Stimulated activated CD8-positive, alpha-beta memory T cell treated with anti-CD3 and anti-CD28 coated beads, Interleukin-12 subunit alpha, Interleukin-12 subunit beta, amount 100 ng/mL, for 24 hours (primary cell): ENCODE results near the gene CCDC112.
"Not testable (repeated sequence)": the region's sequence is repeated elsewhere in the genome, so short reads cannot be mapped to it uniquely, and the experiment has no call there.

Experiments used
- DNase-seq: peaks from one replicate; pipeline ENCODE4 v3.0.0-alpha.2; 2020; ENCODE audit errors: extremely low read depth

CCDC112 gene

GRCh38 chr5:115262011-115262320, 34.5 kb downstream of the CCDC112 start:
- no peak for DNase-seq

GRCh38 chr5:115260248-115260647, 36.2 kb downstream of the CCDC112 start:
- DNase-seq: no peak

- no peak for DNase-seq
These were observed 38.5 kb downstream of the CCDC112 start for GRCh38 chr5:115257981-115258380.

- not testable (repeated sequence) for DNase-seq
These were observed 47.1 kb downstream of the CCDC112 start for GRCh38 chr5:115249379-115249778.

GRCh38 chr5:115246361-115246991, 50.0 kb downstream of the CCDC112 start:
- no peak for DNase-seq

GRCh38 chr5:115243412-115243811, 53.0 kb downstream of the CCDC112 start:
- DNase-seq: no peak

- no peak for DNase-seq
These were observed 54.4 kb downstream of the CCDC112 start for GRCh38 chr5:115241881-115242642.

- DNase-seq: no peak
These were observed 59.4 kb downstream of the CCDC112 start for GRCh38 chr5:115237066-115237465.

- no peak for DNase-seq
These were observed 59.9 kb downstream of the CCDC112 start for GRCh38 chr5:115236599-115236998.

- no peak for DNase-seq
These were observed 64.9 kb downstream of the CCDC112 start for GRCh38 chr5:115231598-115231997.

GRCh38 chr5:115229606-115230005, 66.8 kb downstream of the CCDC112 start:
- DNase-seq: no peak

- DNase-seq: no peak
These were observed 69.2 kb downstream of the CCDC112 start for GRCh38 chr5:115227281-115227680.
